ENCODE results near the gene COPS4.

COPS4 gene

DNA sequence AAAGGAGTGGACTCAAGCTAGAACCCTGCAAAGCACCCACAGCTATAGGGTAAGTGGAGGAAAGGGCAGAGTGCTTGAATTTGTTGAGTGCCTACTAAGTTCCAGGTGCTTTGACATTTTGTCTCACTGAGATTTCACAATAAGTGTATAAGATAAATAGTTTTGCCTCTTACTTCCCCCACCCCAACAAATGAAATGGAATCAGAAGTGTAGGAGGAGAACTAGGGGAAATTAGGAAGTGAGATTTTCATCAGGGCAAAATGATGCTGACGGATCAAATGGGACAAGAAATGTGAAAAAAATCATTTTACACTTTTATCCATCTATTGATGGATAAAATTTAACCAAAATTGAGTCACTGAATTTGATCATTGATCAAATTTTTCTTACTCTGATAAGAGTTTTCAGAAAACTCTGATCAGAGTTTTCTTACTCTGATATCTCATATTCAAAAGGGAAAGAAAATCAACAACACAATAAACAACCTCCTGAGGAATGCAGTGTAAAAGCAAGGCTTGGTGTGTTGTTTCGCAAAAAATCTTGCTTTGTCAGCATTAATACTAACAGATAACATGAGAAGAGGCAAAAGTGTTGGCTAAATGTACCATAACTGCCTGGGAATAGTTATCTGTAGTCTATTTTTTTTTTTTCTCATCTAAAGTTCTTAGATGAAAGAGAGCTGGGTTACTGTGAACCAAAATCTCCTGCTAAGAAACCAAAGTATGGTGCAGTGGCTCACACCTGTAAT lies 54.6 kb downstream of the COPS4 start:
- Histone ChIP-seq H3K27ac (ENCODE audit: low read depth, low read length, severe bottlenecking) (no peak overlapping the region), H3K36me3 (ENCODE audit: control insufficient read depth, insufficient read depth, low read length) (no peaks in the 10 kb centered on the region), H3K4me3 (ENCODE audit: extremely low read depth, insufficient read depth, low read length, poor library complexity, severe bottlenecking) (no peak overlapping the region), H3K9me3 (ENCODE audit: control insufficient read depth, low read length) (no peaks in the 10 kb centered on the region), H3K4me1 (ENCODE audit: control insufficient read depth, insufficient read depth, low read length, poor library complexity, severe bottlenecking) (no peaks in the 10 kb centered on the region)
- WGBS, 2 experiments (ENCODE audit: insufficient coverage in 2 of 2), result no CpG with 5 or more reads among the region's 2 CpGs

DNA sequence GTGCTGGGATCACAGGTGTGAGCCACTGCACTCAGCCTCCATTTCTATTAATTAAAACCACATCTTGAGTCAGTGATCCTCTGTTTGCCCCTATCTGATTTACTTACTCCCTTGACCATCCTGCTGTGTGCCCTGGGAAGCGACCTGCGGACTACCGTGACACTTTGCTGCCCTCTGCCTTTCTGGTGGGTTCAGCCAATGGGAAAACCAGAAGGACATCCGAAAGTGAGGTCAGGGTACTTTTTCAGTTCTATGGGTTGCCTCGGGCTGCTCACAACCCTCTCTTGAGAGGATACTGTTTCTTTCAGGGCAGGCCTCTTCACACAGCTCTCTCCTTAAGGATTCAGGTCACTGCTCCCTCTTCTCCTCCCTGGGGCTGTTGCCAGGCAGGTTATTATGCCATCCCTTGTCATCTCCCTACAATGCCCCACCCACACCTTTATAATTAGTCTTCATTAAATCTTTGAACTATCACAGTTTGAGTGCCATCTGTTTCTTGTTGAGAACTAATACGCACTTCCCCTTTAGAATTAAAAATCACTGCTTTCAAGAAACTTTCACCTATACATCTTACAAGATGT lies 58.2 kb downstream of the COPS4 start:
- no peak overlapping the region for H3K27ac ChIP-seq (ENCODE audit: low read depth, low read length, severe bottlenecking)
- H3K4me3 ChIP-seq (ENCODE audit: extremely low read depth, insufficient read depth, low read length, poor library complexity, severe bottlenecking), result no peak overlapping the region
- H3K9me3 ChIP-seq (ENCODE audit: control insufficient read depth, low read length), result no peaks in the 10 kb centered on the region
- H3K4me1 ChIP-seq (ENCODE audit: control insufficient read depth, insufficient read depth, low read length, poor library complexity, severe bottlenecking), result no peaks in the 10 kb centered on the region
- WGBS, 2 experiments (ENCODE audit: insufficient coverage in 2 of 2), result 55 to 64% methylated on average over 6 of the region's 6 CpGs
- no peaks in the 10 kb centered on the region for H3K36me3 ChIP-seq (ENCODE audit: control insufficient read depth, insufficient read depth, low read length)

DNA sequence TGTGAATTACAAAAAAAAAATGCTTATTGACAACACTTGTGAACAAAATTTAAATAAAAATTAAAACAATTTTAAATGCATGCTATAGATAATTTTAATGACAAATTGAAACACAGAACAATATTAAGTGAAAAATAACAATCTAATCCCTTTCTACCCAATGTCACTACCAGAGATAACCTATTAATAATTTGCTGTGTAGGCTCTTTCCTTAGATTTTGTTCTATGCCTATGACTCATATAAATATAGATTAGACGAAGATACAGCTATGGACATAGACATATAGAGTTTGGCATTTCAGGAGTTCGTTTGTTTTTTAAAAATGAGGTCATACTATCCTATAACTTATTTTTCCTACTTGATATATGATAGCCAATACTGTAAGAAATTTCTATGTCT lies 61.4 kb downstream of the COPS4 start:
- WGBS, 2 experiments (ENCODE audit: insufficient coverage in 2 of 2), result no CpG with 5 or more reads among the region's 2 CpGs
- no peak overlapping the region for H3K27ac ChIP-seq (ENCODE audit: low read depth, low read length, severe bottlenecking)
- no peaks in the 10 kb centered on the region for H3K9me3 ChIP-seq (ENCODE audit: control insufficient read depth, low read length)
- no peaks in the 10 kb centered on the region for H3K36me3 ChIP-seq (ENCODE audit: control insufficient read depth, insufficient read depth, low read length)
- no peaks in the 10 kb centered on the region for H3K4me1 ChIP-seq (ENCODE audit: control insufficient read depth, insufficient read depth, low read length, poor library complexity, severe bottlenecking)
- H3K4me3 ChIP-seq (ENCODE audit: extremely low read depth, insufficient read depth, low read length, poor library complexity, severe bottlenecking), result no peak overlapping the region

DNA sequence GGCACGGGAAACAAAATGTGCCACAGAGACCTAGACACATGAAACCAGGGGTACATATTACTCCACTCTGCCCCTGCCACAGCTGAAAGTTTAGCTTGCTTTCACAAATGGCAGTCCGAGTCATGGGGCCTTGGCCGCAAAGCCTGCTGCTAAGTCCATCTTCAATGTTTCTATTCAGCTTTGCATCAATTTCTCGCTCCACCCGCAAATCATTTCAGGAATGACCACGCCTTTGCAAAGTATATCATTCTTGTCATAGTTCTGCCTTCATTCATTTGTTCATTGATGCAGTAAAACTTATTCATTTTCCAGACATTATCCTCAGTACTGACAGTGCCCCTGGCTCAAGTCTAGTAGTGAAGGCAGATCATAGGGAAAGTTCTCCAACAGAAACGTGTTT lies 70.0 kb downstream of the COPS4 start:
- Histone ChIP-seq H3K27ac (ENCODE audit: low read depth, low read length, severe bottlenecking) (no peak overlapping the region), H3K4me3 (ENCODE audit: extremely low read depth, insufficient read depth, low read length, poor library complexity, severe bottlenecking) (no peak overlapping the region), H3K36me3 (ENCODE audit: control insufficient read depth, insufficient read depth, low read length) (no peaks in the 10 kb centered on the region), H3K9me3 (ENCODE audit: control insufficient read depth, low read length) (no peaks in the 10 kb centered on the region), H3K4me1 (ENCODE audit: control insufficient read depth, insufficient read depth, low read length, poor library complexity, severe bottlenecking) (no peaks in the 10 kb centered on the region)
- 90 to 91% methylated on average over 6 of the region's 7 CpGs for WGBS, 2 experiments (ENCODE audit: insufficient coverage in 2 of 2)

DNA sequence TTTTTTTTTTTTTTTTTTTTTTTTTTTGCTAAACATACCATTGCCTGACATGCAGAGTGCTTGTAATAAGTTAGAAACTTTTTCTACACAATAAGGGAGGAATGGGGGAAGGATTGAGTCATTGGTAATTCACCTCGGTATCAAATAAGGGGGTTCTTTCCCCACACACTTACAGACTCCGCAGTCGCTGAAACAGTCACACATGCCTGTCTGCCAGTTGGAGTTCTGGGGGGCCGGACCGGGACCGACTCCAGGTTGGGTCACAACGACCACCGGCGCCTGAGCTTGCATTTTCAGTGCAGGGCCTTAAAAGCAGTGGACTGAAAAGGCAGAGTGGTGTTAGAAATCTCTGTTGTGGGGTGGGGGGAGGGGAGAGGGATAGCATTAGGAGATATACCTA lies 72.6 kb downstream of the COPS4 start:
- Histone ChIP-seq H3K4me1 (ENCODE audit: control insufficient read depth, insufficient read depth, low read length, poor library complexity, severe bottlenecking) (peaks cover 3% of the 10 kb centered on the region), H3K4me3 (ENCODE audit: extremely low read depth, insufficient read depth, low read length, poor library complexity, severe bottlenecking) (no peak overlapping the region), H3K9me3 (ENCODE audit: control insufficient read depth, low read length) (no peaks in the 10 kb centered on the region), H3K27ac (ENCODE audit: low read depth, low read length, severe bottlenecking) (no peak overlapping the region), H3K36me3 (ENCODE audit: control insufficient read depth, insufficient read depth, low read length) (no peaks in the 10 kb centered on the region)
- 78 to 87% methylated on average over 3 to 4 of the region's 9 CpGs for WGBS, 2 experiments (ENCODE audit: insufficient coverage in 2 of 2)

DNA sequence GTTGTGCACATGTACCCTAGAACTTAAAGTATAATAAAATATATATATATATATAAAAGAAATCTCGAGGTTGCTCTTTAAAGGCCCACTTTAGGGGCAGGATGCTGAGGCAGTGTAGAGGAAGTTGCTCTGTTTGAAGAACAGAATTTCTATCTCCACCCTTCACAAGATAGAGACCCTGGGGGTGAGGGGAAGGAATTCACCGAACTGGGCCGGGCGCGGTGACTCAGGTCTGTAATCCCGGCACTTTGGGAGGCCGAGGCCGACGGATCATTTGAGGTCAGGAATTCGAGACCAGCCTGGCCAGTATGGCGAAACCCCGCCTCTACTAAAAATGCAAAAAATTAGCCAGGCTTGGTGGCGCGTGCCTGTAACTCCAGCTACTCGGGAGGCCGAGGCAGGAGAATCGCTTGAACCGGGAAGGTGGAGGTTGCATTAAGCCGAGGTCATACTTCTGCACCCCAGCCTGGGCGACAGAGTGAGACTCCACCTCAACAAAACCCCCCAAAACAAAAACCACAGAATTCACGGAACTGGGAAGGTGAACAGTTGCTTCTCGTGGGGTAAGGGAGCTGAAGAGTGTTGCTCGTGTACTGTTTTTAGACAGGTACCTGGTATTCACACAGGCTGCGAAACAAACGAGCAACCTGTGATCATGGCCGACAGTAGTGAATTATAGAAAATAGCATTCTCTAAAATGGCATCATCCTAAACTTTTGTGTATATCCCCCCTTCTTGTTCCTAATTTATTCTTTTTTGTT lies 73.3 kb downstream of the COPS4 start:
- WGBS, 2 experiments (ENCODE audit: insufficient coverage in 2 of 2), result 82 to 84% methylated on average over 17 to 23 of the region's 26 CpGs
- H3K9me3 ChIP-seq (ENCODE audit: control insufficient read depth, low read length), result no peaks in the 10 kb centered on the region

DNA sequence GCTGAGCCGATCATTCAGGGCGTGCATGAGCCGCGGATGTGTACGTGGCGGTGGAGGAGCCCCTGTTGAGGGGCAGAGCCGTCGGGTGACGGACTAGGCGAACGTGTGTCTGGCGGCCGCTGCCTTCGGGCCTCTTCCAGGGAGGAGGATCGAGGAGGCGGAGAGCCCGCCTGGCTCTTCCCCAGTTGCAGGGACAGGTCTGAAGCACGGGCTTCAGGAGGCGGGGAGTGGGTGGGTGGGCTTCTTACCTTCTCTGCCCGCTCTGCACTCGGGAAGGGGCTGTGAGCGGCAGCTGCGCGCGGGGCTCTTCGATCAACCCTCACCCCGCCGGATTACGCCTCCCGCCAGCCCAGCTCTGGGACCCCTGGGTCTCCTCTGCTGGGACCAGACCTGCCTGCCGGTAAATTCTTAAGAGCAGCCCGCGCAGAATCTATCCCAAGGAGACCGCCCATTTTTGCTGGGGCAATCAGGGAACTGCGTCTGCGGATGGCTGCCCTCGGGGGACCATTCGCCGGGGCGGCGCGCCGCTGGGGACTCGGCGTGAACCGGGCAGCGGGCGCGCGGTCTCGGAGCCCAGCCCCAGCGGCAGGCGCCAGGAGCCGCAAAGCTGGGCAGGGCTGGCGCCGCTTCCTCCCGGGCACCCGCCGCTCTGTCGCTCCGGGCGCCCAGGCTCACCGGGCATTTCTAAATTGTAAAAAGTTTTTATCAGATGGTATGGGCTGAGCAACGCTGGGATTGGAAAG lies 74.7 kb downstream of the COPS4 start:
- 5 to 6% methylated on average over 31 to 52 of the region's 64 CpGs for WGBS, 2 experiments (ENCODE audit: insufficient coverage in 2 of 2)
- Histone ChIP-seq H3K9me3 (ENCODE audit: control insufficient read depth, low read length) (no peaks in the 10 kb centered on the region), H3K27ac (ENCODE audit: low read depth, low read length, severe bottlenecking) (peak overlapping the region; percentile 53), H3K4me1 (ENCODE audit: control insufficient read depth, insufficient read depth, low read length, poor library complexity, severe bottlenecking) (peaks cover 7% of the 10 kb centered on the region), H3K4me3 (ENCODE audit: extremely low read depth, insufficient read depth, low read length, poor library complexity, severe bottlenecking) (peak overlapping the region; percentile 55), H3K36me3 (ENCODE audit: control insufficient read depth, insufficient read depth, low read length) (no peaks in the 10 kb centered on the region)

More for the DNA sequence above, 73.3 kb downstream of the COPS4 start:
- H3K4me3 ChIP-seq (ENCODE audit: extremely low read depth, insufficient read depth, low read length, poor library complexity, severe bottlenecking), result no peak overlapping the region
- no peaks in the 10 kb centered on the region for H3K36me3 ChIP-seq (ENCODE audit: control insufficient read depth, insufficient read depth, low read length)
- H3K27ac ChIP-seq (ENCODE audit: low read depth, low read length, severe bottlenecking), result no peak overlapping the region
- peaks cover 3% of the 10 kb centered on the region for H3K4me1 ChIP-seq (ENCODE audit: control insufficient read depth, insufficient read depth, low read length, poor library complexity, severe bottlenecking)

DNA sequence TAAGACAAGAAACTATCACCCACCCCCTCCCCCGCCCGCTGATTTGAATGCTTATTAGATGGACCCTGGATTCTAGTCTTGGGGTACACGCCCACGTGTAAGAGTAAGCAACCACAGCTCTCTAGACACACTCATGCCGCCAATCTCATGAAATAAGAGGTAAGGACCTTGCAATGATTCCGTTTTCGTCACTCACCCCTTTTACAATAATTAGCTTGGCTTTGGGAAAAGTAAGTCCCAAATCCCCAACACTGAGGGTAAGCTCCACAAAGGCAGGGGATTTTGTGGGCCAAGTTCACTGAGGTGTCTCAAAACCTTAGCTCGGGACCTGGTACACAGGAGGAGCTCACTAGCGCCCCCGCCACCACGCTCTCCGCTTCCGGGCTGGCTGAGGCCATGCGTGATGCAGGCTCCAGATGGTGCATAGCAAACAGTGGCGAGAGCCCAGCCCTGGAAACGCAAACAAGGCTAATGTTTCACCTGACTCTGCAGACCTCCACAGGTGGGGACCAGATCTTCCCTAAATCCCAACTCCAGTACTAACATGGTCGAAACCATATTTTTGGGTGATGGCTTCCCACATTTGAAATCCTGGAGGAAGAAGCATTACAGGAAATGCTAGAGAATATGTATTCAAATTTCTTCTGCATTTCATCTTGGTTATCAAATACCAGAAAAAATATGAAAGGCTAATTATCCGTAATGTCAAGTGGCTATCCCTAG lies 75.4 kb downstream of the COPS4 start:
- peak overlapping the region; percentile 53 for H3K27ac ChIP-seq (ENCODE audit: low read depth, low read length, severe bottlenecking)
- 11 to 15% methylated on average over 9 to 14 of the region's 18 CpGs for WGBS, 2 experiments (ENCODE audit: insufficient coverage in 2 of 2)
- no peaks in the 10 kb centered on the region for H3K36me3 ChIP-seq (ENCODE audit: control insufficient read depth, insufficient read depth, low read length)
- peaks cover 10% of the 10 kb centered on the region for H3K4me1 ChIP-seq (ENCODE audit: control insufficient read depth, insufficient read depth, low read length, poor library complexity, severe bottlenecking)
- peak overlapping the region; percentile 55 for H3K4me3 ChIP-seq (ENCODE audit: extremely low read depth, insufficient read depth, low read length, poor library complexity, severe bottlenecking)
- H3K9me3 ChIP-seq (ENCODE audit: control insufficient read depth, low read length), result no peaks in the 10 kb centered on the region

DNA sequence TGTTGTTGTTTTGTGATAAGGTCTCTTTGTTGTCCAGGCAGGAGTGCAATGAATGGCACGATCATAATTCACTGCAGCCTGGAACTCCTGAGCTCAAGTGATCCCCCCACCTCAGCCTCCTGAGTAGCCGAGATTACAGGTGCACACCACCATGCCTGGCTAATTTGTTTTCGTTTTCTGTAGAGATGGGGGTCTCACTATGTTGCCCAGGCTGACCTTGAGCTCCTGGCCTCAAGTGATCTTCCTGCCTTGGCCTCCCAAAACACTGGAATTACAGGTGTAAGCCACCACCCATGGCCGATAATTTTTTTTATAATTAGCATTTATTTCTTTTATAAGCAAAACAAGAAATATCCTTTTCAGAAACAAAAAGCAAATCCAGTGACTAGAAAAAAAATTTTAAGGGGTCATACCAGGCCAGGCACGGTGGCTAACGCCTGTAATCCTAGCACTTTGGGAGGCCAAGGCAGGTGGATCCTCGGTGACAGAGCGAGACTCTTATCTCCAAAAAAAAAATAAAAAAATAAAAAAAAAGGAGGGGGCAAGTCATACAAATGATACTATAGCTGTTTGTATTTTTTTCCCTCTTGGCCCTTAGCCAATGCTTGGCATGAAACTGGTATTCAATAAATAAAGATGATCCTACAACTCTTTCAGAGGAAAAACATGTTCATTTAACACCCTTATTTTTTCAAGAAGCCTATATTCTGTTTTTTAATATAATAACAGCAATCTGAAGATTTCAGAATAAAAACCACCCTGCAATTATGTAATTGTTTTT lies 76.2 kb downstream of the COPS4 start:
- WGBS, 2 experiments (ENCODE audit: insufficient coverage in 2 of 2), result 80 to 100% methylated on average over 1 to 2 of the region's 8 CpGs
- H3K4me3 ChIP-seq (ENCODE audit: extremely low read depth, insufficient read depth, low read length, poor library complexity, severe bottlenecking), result no peak overlapping the region
- no peak overlapping the region for H3K27ac ChIP-seq (ENCODE audit: low read depth, low read length, severe bottlenecking)

More for the DNA sequence above, 76.2 kb downstream of the COPS4 start:
- Histone ChIP-seq H3K4me1 (ENCODE audit: control insufficient read depth, insufficient read depth, low read length, poor library complexity, severe bottlenecking) (peaks cover 15% of the 10 kb centered on the region), H3K36me3 (ENCODE audit: control insufficient read depth, insufficient read depth, low read length) (no peaks in the 10 kb centered on the region), H3K9me3 (ENCODE audit: control insufficient read depth, low read length) (no peaks in the 10 kb centered on the region)
